ENCODE measurements around the gene NRK. TPM values are rescaled to one million over a fixed set of nuclear protein-coding genes. Genes with fewer than 3 reads are reported as not detected.

NRK gene
- total RNA-seq, 1 experiment from 2014 or later, result 0.05 TPM

DNA sequence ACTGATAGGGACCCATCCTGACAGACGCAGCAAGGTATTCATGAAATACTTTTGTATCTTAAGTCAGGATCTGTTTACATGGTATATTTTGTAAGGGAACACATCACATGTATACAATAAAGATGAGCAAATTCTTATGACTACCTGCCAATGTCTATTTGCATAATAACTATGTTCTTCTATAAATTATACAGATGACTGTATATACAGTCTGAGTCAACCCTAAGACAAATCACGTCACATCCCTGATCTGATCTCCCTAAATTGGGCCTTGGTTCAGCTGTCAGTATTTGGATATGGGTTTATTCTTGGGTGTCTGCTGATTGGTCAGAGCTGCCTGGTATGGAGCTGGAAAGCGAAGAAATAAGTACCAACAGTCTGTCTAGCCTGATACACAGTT is 122.9 kb downstream of the NRK start:
- H3K4me2 ChIP-seq (ENCODE audit: low read length), result no peak overlapping the region
- H3K9me2 ChIP-seq (ENCODE audit: insufficient read depth), result no peaks in the 10 kb centered on the region
- ATAC-seq (no peak), DNase-seq (ENCODE audit: low read depth, low spot score) (no peak)
- ChIA-PET POLR2A (no interaction called here), CTCF (no interaction called here), RAD21 (ENCODE audit: low non-redundant PET in 1 of 2, low total read pairs in 2 of 2, uncharacterized antibody in 2 of 2, unreplicated experiment in 2 of 2) (no interaction called here)
- H4K20me1 ChIP-seq (ENCODE audit: insufficient read depth), result no peaks in the 10 kb centered on the region
- H3K9me3 ChIP-seq (ENCODE audit: control insufficient read depth in 1 of 2, insufficient read depth in 1 of 2, low read depth in 1 of 2, low read length in 2 of 2), result no peaks in the 10 kb centered on the region
- no peaks in the 10 kb centered on the region for H3K4me1 ChIP-seq (ENCODE audit: control insufficient read depth in 1 of 2, insufficient read depth in 2 of 2, low read length in 2 of 2)
- H3K9ac ChIP-seq (ENCODE audit: low read length), result no peak overlapping the region
- no peak overlapping the region for H2AFZ ChIP-seq (ENCODE audit: low read depth, low read length, poor library complexity, severe bottlenecking)
- H3K79me2 ChIP-seq (ENCODE audit: insufficient read depth, low read length), result no peaks in the 10 kb centered on the region
- H3K27ac ChIP-seq (ENCODE audit: low read depth, low read length), result no peak overlapping the region
- no peak overlapping the region for H3K4me3 ChIP-seq (replicated peaks in 1 of 2; ENCODE audit: low read depth in 1 of 2, low read length in 2 of 2)
- intact Hi-C loops (cut with micrococcal nuclease), result no loop called here
- H3K27me3 ChIP-seq (ENCODE audit: insufficient read depth, low read length), result no peaks in the 10 kb centered on the region
- no TSS peak for BruUV-seq (replicated peaks)
- H3K36me3 ChIP-seq (ENCODE audit: control insufficient read depth in 1 of 2, insufficient read depth in 2 of 2, low read length in 2 of 2), result no peaks in the 10 kb centered on the region
- TF ChIP-seq POLR2AphosphoS5 (IDR thresholded peaks at IDR 0.05; ENCODE audit: low read depth, low read length) (no peak), JUND (IDR thresholded peaks at IDR 0.05) (no peak), RAD21 (IDR thresholded peaks at IDR 0.05; ENCODE audit: low read depth) (no peak), CTCF (IDR thresholded peaks at IDR 0.05 in 2 of 3, conservative IDR thresholded peaks at IDR 0.05 in 1 of 3; ENCODE audit: borderline replicate concordance in 1 of 3, insufficient read depth in 1 of 3, low read depth in 2 of 3, low read length in 2 of 3) (no peak)

- Histone ChIP-seq H3K27ac (ENCODE audit: low read depth, low read length) (no peak overlapping the region), H3K9me2 (ENCODE audit: insufficient read depth) (no peaks in the 10 kb centered on the region), H3K4me3 (replicated peaks in 1 of 2; ENCODE audit: low read depth in 1 of 2, low read length in 2 of 2) (no peak overlapping the region), H3K4me2 (ENCODE audit: low read length) (no peak overlapping the region), H2AFZ (ENCODE audit: low read depth, low read length, poor library complexity, severe bottlenecking) (no peak overlapping the region), H3K79me2 (ENCODE audit: insufficient read depth, low read length) (no peaks in the 10 kb centered on the region), H3K9me3 (ENCODE audit: control insufficient read depth in 1 of 2, insufficient read depth in 1 of 2, low read depth in 1 of 2, low read length in 2 of 2) (no peaks in the 10 kb centered on the region), H3K27me3 (ENCODE audit: insufficient read depth, low read length) (no peaks in the 10 kb centered on the region), H3K4me1 (ENCODE audit: control insufficient read depth in 1 of 2, insufficient read depth in 2 of 2, low read length in 2 of 2) (no peaks in the 10 kb centered on the region), H3K9ac (ENCODE audit: low read length) (no peak overlapping the region), H4K20me1 (ENCODE audit: insufficient read depth) (no peaks in the 10 kb centered on the region), H3K36me3 (ENCODE audit: control insufficient read depth in 1 of 2, insufficient read depth in 2 of 2, low read length in 2 of 2) (no peaks in the 10 kb centered on the region)
- ChIA-PET RAD21 (ENCODE audit: low non-redundant PET in 1 of 2, low total read pairs in 2 of 2, uncharacterized antibody in 2 of 2, unreplicated experiment in 2 of 2) (no interaction called here), POLR2A (no interaction called here), CTCF (no interaction called here)
- no TSS peak for BruUV-seq (replicated peaks)
- ATAC-seq (no peak), DNase-seq (ENCODE audit: low read depth, low spot score) (no peak)
- TF ChIP-seq YY1 (IDR thresholded peaks at IDR 0.05; ENCODE audit: extremely low read depth, insufficient replicate concordance, low read depth, low read length) (no peak), EZH2phosphoT487 (IDR thresholded peaks at IDR 0.05; ENCODE audit: borderline replicate concordance) (no peak)
- intact Hi-C loops (cut with micrococcal nuclease), result no loop called here
Measured at GRCh38 chrX:105969487-105969886, 147.1 kb downstream of the NRK start.
